Ammon's horn (tissue), 1 donor: ENCODE results near the gene LHX5.
"Not testable (repeated sequence)": the region's sequence is repeated elsewhere in the genome, so short reads cannot be mapped to it uniquely, and the experiment has no call there.

Experiments used
- DNase-seq: peaks from one replicate; pipeline ENCODE4 v3.0.0-alpha.2; 2016; ENCODE audit warnings: low spot score

The LHX5 gene

DNA sequence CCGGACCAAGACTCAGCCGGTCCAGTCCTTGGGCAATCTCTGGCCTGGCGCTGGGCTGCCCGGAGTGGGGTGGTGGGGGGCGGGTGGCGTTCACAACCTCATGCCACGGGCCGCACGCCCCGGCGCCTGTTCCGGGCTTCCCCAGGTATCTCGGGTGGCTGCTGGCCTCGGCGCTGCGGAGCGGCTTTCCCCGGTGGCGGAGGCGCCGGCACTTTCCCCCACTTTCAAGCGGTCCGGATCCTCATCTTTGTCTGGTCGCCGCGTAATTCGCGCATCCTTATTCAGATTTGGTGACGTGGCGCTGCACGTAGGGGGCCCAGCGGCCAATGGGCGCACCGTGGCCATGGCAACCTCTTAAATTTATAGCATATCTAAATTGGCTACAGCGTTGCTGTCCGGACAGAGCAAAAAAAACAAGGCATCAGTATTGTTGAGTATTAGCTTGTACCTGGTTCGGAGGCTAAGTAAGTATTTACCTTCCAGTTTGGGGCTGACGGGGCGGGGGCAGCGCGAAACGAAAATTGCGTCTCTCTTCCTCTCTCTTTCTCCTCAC is at the start of gene LHX5:
TSS of gene LHX5 (minus strand) at position 253 of the 553 bp plus-strand sequence. CDS start 373 bp downstream, outside the sequence.
- DNase-seq: no peak

GRCh38 chr12:113519464-113520307 is 48.0 kb upstream of the LHX5 start:
- no peak for DNase-seq

DNA sequence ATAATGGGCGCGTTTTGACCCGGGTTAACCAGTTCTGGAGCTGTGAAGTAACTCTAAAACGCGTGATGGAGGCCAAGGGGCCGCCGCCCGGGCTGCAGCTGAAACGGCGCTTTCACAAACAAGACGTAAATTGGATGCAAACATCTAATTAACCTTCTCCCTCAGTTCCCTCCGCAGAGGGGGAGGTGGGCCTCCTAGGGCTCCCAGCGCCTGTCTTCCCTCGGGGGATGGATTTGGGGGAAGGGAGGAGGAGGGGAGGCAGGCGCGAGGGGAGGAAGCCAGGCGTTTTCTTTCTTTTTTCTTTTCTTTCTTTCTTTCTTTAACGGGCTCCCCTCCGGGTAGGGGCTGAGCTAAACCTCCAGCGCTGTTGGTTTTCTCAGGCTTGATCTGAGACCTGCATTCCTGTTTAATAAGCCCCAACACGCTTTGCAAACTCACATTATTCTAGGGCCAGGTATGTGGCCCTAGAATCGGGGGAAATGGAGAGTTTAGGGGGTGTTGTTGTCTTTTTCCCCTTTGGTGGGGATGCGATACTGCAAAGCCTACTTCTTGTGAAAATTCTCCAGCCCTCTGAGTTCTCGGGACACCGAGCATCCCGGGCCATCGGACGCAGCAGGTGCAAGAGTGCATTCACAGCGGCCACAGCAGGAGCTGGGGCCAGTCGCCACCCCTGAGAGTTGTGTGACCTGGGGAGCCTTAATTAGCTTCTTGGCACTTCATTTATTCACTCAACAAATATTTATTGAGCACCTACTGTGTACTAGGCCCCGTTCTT is 43.6 kb upstream of the LHX5 start:
- DNase-seq: no peak

DNA sequence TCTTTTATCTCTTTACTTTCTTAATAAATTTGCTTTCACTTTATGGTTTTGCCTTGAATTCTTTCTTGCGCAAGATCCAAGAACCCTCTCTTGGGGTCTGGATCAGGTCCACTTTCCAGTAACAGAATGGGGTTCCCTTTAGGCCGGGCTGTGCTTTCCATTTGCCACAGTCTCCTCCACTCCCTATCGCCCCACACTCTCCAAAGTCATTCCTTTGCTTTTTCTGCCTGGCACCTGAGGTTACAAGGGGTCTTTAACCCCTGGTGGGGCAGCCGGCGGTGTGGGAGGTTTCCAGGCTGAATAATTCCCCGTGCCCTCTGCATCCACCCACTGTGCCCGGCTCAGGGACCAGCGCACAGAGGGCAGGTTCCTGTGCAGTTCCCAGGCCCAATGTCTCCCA is 42.9 kb upstream of the LHX5 start:
- DNase-seq: no peak

DNA sequence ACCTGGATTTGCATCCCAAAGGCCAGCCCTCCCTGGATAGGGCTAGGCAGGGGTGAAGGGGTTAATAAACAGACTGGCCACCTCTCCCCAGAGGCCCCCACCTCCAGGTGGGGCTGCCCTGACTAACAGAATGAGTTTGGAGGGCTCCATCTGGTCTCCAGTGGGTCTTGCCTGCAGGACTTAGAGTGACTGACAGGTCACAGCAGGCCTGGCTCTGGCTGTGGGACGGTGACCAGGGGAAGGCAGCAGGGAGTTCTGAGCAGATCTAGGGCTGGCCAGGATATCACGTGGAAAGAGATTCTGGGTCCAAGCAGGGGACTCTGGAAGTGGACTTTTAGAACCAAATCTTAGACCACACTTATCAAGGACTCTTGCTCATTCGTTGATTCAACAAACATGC is 40.9 kb upstream of the LHX5 start:
- DNase-seq: no peak

GRCh38 chr12:113506867-113507266 is 35.2 kb upstream of the LHX5 start:
- DNase-seq: no peak

GRCh38 chr12:113505941-113506340 is 34.3 kb upstream of the LHX5 start:
- DNase-seq: no peak

GRCh38 chr12:113504917-113505316 is 33.2 kb upstream of the LHX5 start:
- DNase-seq: no peak

- DNase-seq: no peak
Observed at GRCh38 chr12:113500782-113501311, 29.2 kb upstream of the LHX5 start.

DNA sequence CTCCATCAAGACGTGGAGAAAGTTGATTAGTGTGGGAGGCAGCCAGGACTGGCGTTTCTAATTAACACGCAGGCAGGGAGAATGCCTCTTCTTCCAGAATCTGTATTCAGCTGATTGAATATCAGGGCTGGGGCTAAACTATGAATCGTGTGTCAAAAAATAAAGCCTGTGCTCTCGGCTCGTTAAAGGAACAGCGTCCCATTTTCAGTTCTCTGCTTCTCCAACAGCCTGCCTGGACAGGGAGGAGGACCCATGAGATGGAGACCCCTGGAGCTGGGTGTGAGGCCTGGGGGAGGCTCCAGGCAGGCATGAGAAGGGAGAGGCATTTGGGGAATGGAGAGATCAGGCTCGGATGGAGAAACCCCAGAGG is 28.6 kb upstream of the LHX5 start:
- DNase-seq: no peak

DNA sequence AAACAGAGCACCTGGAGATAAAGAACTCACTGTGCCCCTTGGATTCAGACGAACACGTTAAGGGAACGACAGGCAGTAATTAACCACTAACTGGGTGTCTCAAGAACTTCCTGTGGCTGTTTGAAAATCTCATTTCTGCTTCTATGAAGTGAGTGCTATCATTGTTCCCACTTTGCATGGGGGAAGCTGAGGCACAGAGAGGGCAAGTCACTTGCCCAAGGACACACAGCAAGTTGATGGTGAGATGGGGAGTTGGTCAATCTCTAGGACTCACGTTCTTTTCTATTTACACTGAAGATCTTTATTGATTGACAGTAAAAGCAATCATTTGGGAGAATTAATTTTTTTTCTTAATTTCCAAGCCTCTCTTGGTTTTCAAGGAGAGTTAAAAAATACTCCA is 26.8 kb upstream of the LHX5 start:
- DNase-seq: no peak

DNA sequence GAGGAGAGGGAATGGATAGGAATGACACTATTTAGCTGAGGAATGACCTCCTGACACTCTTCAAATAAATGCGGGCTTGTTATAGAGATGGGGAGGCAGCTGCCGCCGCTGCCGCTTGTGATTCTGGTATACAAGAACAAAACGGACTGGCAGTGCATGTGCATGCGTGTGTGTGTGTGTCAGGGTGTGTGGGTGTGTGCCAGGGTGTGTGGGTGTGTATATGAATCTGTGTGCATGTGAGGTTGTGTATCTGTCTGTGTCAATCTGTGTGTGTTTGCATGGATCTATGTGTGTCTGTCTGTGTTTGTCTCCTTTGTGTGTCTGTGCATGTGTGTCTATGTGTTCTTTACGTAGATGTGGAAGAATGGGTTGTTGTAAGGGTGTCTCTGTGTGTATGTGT is 26.0 kb upstream of the LHX5 start:
- DNase-seq: no peak

GRCh38 chr12:113495941-113496340 is 24.3 kb upstream of the LHX5 start:
- DNase-seq: not testable (repeated sequence)

GRCh38 chr12:113488322-113488721 is 16.7 kb upstream of the LHX5 start:
- DNase-seq: no peak

DNA sequence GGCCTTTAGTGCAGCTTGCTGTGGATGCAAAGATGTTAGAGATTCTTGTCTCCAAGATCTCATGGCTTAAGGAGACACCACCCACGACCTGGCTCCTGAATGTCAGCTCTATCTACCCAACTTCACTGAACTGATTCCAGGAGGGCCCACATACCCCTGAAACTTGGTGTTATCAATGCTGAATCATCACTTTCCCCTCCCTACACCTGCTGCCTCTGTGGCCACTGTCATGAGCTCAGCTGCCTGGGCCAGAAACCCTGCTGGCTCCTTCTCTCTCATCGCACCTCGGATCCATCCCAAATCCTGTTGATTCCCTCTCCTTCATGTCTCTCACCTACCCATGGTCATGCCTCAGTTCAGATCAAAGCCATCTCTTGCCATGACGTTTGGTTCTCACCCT is 15.1 kb upstream of the LHX5 start:
- no peak for DNase-seq

DNA sequence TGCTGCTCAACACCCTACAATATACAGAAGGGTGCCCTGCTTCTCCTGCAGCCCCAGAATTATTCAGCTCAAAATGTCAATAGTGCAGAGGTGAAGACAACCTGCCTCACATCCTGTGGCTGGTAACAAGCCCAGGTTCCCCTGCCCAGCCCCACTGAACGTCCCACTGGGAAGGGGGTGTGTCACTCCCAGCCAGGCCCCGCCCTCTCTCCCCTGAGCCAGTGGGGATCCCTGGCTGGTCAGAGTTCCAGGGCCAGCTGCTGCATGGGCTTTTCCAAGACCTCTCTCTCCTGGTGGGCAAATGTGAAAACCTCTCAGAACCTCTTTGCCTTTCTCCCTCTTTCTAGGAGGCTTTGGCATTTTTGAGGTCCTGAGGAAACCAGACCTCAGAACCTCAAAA is 13.7 kb upstream of the LHX5 start:
- no peak for DNase-seq

DNA sequence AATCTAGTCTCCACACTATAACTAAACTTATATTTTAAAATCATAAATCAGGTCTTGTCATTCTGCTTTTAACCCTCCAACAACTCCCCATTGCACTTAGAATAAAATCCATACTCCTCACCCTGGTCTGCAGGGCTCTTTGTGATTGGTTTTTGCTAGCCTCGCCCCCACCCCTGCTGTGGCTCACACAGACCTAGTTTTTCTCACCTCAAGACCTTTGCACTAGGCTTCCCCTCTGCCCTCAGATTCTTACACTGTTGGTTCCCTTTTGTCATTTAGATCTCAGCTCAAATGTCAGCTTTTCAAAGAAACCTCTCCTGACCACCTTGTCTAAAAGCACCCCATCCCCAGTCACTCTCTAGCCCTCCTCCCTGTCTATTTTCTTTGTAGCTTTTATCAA is 10.7 kb upstream of the LHX5 start:
- no peak for DNase-seq

DNA sequence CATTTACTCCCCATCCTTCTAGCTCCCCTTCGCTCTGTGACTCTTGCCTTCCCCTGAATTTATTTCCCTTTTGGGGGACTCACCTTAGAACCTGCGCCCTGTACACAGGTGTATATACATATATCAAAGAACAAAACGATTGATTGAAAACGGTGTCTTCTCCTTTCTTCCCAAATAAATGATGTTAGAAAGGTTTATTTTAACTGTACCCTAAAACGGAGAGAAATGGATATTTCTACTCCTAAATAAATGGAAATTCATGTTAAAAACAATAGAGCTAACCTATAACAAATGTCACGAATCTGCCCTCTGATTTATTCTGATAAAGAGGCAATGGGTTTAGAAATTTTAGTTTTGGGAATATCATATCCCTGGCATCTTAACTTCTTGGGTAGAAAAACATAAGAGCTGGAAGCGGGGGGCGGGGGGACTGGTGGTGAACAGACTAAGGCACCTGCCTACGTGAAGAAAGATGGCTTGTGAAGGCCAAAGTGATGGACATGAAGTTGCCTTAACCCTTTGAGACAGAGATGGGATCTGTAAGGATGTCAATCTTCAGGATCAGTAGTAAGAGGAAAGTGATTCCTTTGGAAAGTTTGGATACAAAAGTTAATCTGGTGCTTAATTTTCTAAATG is 8.8 kb upstream of the LHX5 start:
- no peak for DNase-seq

DNA sequence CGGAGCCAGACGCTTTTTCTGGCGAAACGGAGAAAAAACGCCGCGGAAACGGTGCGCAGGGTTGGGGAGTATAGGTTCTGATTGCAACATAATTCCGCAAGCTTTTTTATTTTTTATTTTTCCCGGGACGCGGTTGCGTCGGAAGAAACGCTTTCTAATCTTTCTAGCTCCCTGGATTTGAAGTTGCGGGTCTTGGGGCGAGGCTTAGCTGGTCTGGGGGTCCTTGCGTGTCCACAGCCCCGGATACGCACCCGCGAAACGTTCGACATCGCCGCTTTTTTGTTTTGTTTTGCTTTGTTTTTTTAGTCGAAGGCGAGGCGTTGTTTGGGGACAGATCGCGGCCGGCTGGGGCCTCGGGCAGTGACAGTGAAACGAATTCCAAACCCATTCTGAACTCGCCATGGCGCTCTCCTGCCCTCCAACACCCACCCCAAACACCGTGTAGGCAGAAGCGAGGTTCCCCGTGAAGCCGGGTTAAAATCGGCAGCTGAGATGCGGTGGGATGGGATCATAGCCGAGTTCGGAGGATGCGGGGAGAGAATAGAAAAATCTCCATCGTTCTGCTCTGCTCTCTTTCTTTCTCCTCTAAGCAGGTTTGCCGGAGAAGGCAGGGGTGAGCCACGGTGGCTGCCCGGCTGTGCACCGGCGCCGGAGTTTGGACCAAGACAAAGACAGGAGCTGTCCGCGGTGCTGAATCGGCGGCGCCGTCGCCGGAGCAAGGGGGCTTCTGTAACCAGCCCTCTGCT is 8.1 kb upstream of the LHX5 start:
- no peak for DNase-seq

- DNase-seq: no peak
Observed at GRCh38 chr12:113479216-113479589, 7.5 kb upstream of the LHX5 start.

- no peak for DNase-seq
Observed at GRCh38 chr12:113478351-113479011, 6.8 kb upstream of the LHX5 start.
